SK-N-SH (cell line): ENCODE results near the gene CDH3. TPM values are rescaled to one million over a fixed set of nuclear protein-coding genes. Genes with fewer than 3 reads are reported as not detected.

Experiments
- CTCF ChIA-PET: fragments of 300-600, 350-600 bp; formaldehyde crosslinking; extraction: SDS; loops from one replicate; lab custom pipeline; 2021; lab: Yijun Ruan, JAX
- POLR2A ChIA-PET: fragments of 350-600 bp; sonication (Branson Sonifier 250); formaldehyde crosslinking; extraction: SDS; loops from one replicate; lab custom pipeline; 2020; ENCODE audit warnings: antibody characterized with exemption, inconsistent platforms; lab: Yijun Ruan, JAX
- DNase-seq: peaks from one replicate; pipeline ENCODE4 v3.0.0; 2012
- H2AFZ ChIP-seq: fragments of 200-600 bp; sonication (generic); 2 replicates; pipeline ENCODE4 v1.8.1; 2016; ENCODE audit warnings: antibody characterized with exemption, mild to moderate bottlenecking, low read depth
- H3F3A ChIP-seq: fragments of 200-600 bp; sonication (generic); replicated peaks from 2 replicates; pipeline ENCODE3; 2016; ENCODE audit warnings: antibody characterized with exemption, mild to moderate bottlenecking; ENCODE audit not compliant: insufficient read depth
- H3K27ac ChIP-seq, 2 experiments: fragments of 200-500 bp in 1 of 2; fragments of 200-600 bp in 1 of 2; sonication (Bioruptor generic) in 1 of 2; sonication (generic), shearing (Covaris generic) in 1 of 2; 2 replicates each; pipeline versions ENCODE4 v1.5.1 to v1.6.1; 2014 to 2016; ENCODE audit warnings: low read depth in 2 of 2, inconsistent platforms in 1 of 2, low read length in 1 of 2, mild to moderate bottlenecking in 1 of 2, mixed read lengths in 1 of 2
- H3K27me3 ChIP-seq: fragments of 200-600 bp; sonication (generic), shearing (Covaris generic); 2 replicates; pipeline ENCODE4 v1.6.1; 2016; ENCODE audit warnings: mixed run types; ENCODE audit not compliant: insufficient read depth
- H3K36me3 ChIP-seq, 2 experiments: fragments of 200-500 bp in 1 of 2; fragments of 200-600 bp in 1 of 2; sonication (Bioruptor generic) in 1 of 2; sonication (generic) in 1 of 2; replicated peaks in 1 of 2; 2 replicates each; pipeline versions ENCODE3 to v1.5.1; 2014 to 2016; ENCODE audit warnings: low read length in 1 of 2, mild to moderate bottlenecking in 1 of 2; ENCODE audit not compliant: insufficient read depth in 2 of 2, control insufficient read depth in 1 of 2
- H3K4me1 ChIP-seq, 2 experiments: fragments of 200-500 bp in 1 of 2; fragments of 200-600 bp in 1 of 2; sonication (Bioruptor generic) in 1 of 2; sonication (generic), shearing (Covaris generic) in 1 of 2; 2 replicates each; pipeline versions ENCODE4 v1.5.1 to v1.6.1; 2014 to 2016; ENCODE audit warnings: low read depth in 1 of 2, low read length in 1 of 2, mixed run types in 1 of 2; ENCODE audit not compliant: insufficient read depth in 2 of 2, control insufficient read depth in 1 of 2
- H3K4me2 ChIP-seq: fragments of 200-600 bp; sonication (generic), shearing (Covaris generic); 2 replicates; pipeline ENCODE4 v1.6.1; 2017; ENCODE audit warnings: mixed run types
- H3K4me3 ChIP-seq, 2 experiments: fragments of 200-500 bp in 1 of 2; fragments of 200-600 bp in 1 of 2; sonication (Bioruptor generic) in 1 of 2; sonication (generic), shearing (Covaris generic) in 1 of 2; 2 replicates each; pipeline versions ENCODE4 v1.5.1 to v1.8.1; 2014 to 2016; ENCODE audit warnings: low read depth in 2 of 2, inconsistent platforms in 1 of 2, low read length in 1 of 2, mild to moderate bottlenecking in 1 of 2, mixed read lengths in 1 of 2, moderate library complexity in 1 of 2
- H3K79me2 ChIP-seq: fragments of 200-600 bp; sonication (generic); 2 replicates; pipeline ENCODE4 v1.8.1; 2017; ENCODE audit warnings: mild to moderate bottlenecking; ENCODE audit not compliant: insufficient read depth
- H3K9ac ChIP-seq: fragments of 200-600 bp; sonication (generic); 2 replicates; pipeline ENCODE4 v1.6.1; 2017; ENCODE audit warnings: mixed run types
- H3K9me2 ChIP-seq: fragments of 200-600 bp; sonication (generic); 2 replicates; pipeline ENCODE4 v1.6.1; 2017; ENCODE audit warnings: mixed run types
- H3K9me3 ChIP-seq: fragments of 200-600 bp; sonication (generic); 2 replicates; pipeline ENCODE4 v1.6.1; 2017; ENCODE audit warnings: mixed run types, mild to moderate bottlenecking, moderate library complexity
- H4K20me1 ChIP-seq: fragments of 200-600 bp; sonication (generic); 2 replicates; pipeline ENCODE4 v1.6.1; 2017; ENCODE audit warnings: mild to moderate bottlenecking, mixed run types; ENCODE audit not compliant: insufficient read depth
- CHD2 ChIP-seq: fragments of 150-350 bp; IDR thresholded peaks from 2 replicates; pipeline ENCODE4 v1.6.1; 2018; ENCODE audit warnings: low read length; ENCODE audit not compliant: partially characterized antibody
- ELF1 ChIP-seq: IDR thresholded peaks from 2 replicates; pipeline ENCODE4 v1.4.0; 2012
- EZH2phosphoT487 ChIP-seq: fragments of 200-600 bp; sonication (generic); IDR thresholded peaks from 2 replicates; pipeline ENCODE4 v1.6.1; 2017; ENCODE audit warnings: low read depth, mixed run types, mild to moderate bottlenecking, antibody characterized with exemption, moderate library complexity, borderline replicate concordance
- FOSL2 ChIP-seq: IDR thresholded peaks from 2 replicates; pipeline ENCODE4 v1.4.0; 2012; ENCODE audit warnings: low read depth, mild to moderate bottlenecking, moderate library complexity, borderline replicate concordance
- FOXM1 ChIP-seq: IDR thresholded peaks from 2 replicates; pipeline ENCODE4 v1.4.0; 2012; ENCODE audit warnings: low read depth, mild to moderate bottlenecking
- GABPA ChIP-seq: IDR thresholded peaks from 2 replicates; pipeline ENCODE4 v1.4.0; 2012; ENCODE audit warnings: low read depth, mild to moderate bottlenecking
- JUND ChIP-seq: IDR thresholded peaks from 2 replicates; pipeline ENCODE4 v1.4.0; 2012
- MXI1 ChIP-seq: IDR thresholded peaks from 2 replicates; pipeline ENCODE4 v1.6.1; 2012; ENCODE audit warnings: mild to moderate bottlenecking, low read depth, low read length, improper control_type of control experiment
- NFIC ChIP-seq: IDR thresholded peaks from 2 replicates; pipeline ENCODE4 v1.4.0; 2012; ENCODE audit warnings: borderline replicate concordance
- RCOR1 ChIP-seq: fragments of 150-350 bp; IDR thresholded peaks from 2 replicates; pipeline ENCODE4 v1.6.1; 2017; ENCODE audit warnings: antibody characterized with exemption, low read length
- SMC3 ChIP-seq: IDR thresholded peaks from 2 replicates; pipeline ENCODE4 v1.6.1; 2012; ENCODE audit warnings: low read depth, low read length, improper control_type of control experiment
- TAF1 ChIP-seq: IDR thresholded peaks from 2 replicates; pipeline ENCODE4 v1.6.1; 2012; ENCODE audit warnings: low read depth, mild to moderate bottlenecking, low read length, moderate library complexity, borderline replicate concordance
- YY1 ChIP-seq: IDR thresholded peaks from 2 replicates; pipeline ENCODE4 v1.4.0; 2012; ENCODE audit warnings: low read depth, mild to moderate bottlenecking
- WGBS: methylation state at CpG from one replicate; pipeline ENCODE4 v1.1.6; 2017; ENCODE audit warnings: low lambda C conversion rate; 5-methylcytosine and 5-hydroxymethylcytosine counted together
- polyA plus RNA-seq, 3 experiments: library from polyadenylated mRNA; depleted of rRNA; stranded (reverse); fragments of >200 nt; gene quantifications; 2 replicates each; pipeline ENCODE4 v1.2.3, GENCODE V29; 2012
- TF ChIP-seq, protein P1 (sequence below): IDR thresholded peaks from 2 replicates; pipeline ENCODE4 v1.4.0; 2012; ENCODE audit warnings: low read depth, borderline replicate concordance
- TF ChIP-seq, protein P2 (sequence below): IDR thresholded peaks from 2 replicates; pipeline ENCODE4 v1.6.1; 2012; ENCODE audit warnings: mild to moderate bottlenecking, low read depth, low read length, moderate library complexity
- TF ChIP-seq, protein P3 (sequence below): fragments of 200-600 bp; sonication (generic); IDR thresholded peaks from 2 replicates; pipeline ENCODE4 v1.6.1; 2017; ENCODE audit warnings: antibody characterized with exemption, mild to moderate bottlenecking, moderate library complexity

CDH3 gene
- polyA plus RNA-seq, 1 of the 3 experiments (the other 2 are of a cell fraction): not detected

DNA sequence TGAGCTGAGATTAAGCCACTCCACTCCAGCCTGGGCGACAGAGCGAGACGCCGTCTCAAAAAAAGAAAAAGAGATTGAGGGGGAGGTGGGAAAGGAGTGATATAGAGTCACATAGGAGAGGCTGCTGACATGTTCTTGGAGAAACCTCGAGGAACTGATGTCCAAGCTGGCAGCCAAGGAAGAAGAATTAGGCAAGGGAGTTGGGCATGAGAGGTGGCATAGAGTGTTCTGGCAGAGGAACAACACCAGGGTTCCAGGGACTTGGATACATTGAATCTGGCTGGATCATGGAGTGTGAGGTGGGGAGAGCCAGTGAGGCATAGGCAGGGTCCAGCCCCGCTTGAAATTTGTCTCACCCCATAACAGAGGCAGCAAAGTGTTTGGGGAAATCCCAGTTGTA, 10.7 kb downstream of the CDH3 start:
- ChIA-PET CTCF (interaction anchor here (0.6 kb wide), 1 partner anchor 155 kb away, joined by 3 read pairs; no protein-coding TSS in a partner anchor), POLR2A (no interaction called here)
- no peaks in the 10 kb centered on the region for H3F3A ChIP-seq
- no peaks in the 10 kb centered on the region for H3K36me3 ChIP-seq
- no peak overlapping the region for H2AFZ ChIP-seq
- H3K9ac ChIP-seq: no peak overlapping the region
- no peak overlapping the region for H3K4me2 ChIP-seq
- H3K27me3 ChIP-seq: no peaks in the 10 kb centered on the region
- TF ChIP-seq FOSL2 (no peak), GABPA (no peak), FOXM1 (no peak), ELF1 (no peak), JUND (no peak), EZH2phosphoT487 (no peak), SMC3 (no peak), YY1 (no peak)
- TF ChIP-seq, protein P1, sequence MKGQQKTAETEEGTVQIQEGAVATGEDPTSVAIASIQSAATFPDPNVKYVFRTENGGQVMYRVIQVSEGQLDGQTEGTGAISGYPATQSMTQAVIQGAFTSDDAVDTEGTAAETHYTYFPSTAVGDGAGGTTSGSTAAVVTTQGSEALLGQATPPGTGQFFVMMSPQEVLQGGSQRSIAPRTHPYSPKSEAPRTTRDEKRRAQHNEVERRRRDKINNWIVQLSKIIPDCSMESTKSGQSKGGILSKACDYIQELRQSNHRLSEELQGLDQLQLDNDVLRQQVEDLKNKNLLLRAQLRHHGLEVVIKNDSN: no peak
- TF ChIP-seq, protein P2, sequence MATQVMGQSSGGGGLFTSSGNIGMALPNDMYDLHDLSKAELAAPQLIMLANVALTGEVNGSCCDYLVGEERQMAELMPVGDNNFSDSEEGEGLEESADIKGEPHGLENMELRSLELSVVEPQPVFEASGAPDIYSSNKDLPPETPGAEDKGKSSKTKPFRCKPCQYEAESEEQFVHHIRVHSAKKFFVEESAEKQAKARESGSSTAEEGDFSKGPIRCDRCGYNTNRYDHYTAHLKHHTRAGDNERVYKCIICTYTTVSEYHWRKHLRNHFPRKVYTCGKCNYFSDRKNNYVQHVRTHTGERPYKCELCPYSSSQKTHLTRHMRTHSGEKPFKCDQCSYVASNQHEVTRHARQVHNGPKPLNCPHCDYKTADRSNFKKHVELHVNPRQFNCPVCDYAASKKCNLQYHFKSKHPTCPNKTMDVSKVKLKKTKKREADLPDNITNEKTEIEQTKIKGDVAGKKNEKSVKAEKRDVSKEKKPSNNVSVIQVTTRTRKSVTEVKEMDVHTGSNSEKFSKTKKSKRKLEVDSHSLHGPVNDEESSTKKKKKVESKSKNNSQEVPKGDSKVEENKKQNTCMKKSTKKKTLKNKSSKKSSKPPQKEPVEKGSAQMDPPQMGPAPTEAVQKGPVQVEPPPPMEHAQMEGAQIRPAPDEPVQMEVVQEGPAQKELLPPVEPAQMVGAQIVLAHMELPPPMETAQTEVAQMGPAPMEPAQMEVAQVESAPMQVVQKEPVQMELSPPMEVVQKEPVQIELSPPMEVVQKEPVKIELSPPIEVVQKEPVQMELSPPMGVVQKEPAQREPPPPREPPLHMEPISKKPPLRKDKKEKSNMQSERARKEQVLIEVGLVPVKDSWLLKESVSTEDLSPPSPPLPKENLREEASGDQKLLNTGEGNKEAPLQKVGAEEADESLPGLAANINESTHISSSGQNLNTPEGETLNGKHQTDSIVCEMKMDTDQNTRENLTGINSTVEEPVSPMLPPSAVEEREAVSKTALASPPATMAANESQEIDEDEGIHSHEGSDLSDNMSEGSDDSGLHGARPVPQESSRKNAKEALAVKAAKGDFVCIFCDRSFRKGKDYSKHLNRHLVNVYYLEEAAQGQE: no peak
- TF ChIP-seq, protein P3, sequence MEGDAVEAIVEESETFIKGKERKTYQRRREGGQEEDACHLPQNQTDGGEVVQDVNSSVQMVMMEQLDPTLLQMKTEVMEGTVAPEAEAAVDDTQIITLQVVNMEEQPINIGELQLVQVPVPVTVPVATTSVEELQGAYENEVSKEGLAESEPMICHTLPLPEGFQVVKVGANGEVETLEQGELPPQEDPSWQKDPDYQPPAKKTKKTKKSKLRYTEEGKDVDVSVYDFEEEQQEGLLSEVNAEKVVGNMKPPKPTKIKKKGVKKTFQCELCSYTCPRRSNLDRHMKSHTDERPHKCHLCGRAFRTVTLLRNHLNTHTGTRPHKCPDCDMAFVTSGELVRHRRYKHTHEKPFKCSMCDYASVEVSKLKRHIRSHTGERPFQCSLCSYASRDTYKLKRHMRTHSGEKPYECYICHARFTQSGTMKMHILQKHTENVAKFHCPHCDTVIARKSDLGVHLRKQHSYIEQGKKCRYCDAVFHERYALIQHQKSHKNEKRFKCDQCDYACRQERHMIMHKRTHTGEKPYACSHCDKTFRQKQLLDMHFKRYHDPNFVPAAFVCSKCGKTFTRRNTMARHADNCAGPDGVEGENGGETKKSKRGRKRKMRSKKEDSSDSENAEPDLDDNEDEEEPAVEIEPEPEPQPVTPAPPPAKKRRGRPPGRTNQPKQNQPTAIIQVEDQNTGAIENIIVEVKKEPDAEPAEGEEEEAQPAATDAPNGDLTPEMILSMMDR: no peak
- H3K79me2 ChIP-seq: no peaks in the 10 kb centered on the region
- WGBS: 65% methylated on average over 6 of the region's 6 CpGs
- no peak overlapping the region for H3K27ac ChIP-seq
- no peaks in the 10 kb centered on the region for H3K9me2 ChIP-seq
- H3K9me3 ChIP-seq: no peaks in the 10 kb centered on the region
- no peak overlapping the region for H3K4me3 ChIP-seq
- H3K4me1 ChIP-seq: no peaks in the 10 kb centered on the region
- no peak for DNase-seq
- no peaks in the 10 kb centered on the region for H4K20me1 ChIP-seq

DNA sequence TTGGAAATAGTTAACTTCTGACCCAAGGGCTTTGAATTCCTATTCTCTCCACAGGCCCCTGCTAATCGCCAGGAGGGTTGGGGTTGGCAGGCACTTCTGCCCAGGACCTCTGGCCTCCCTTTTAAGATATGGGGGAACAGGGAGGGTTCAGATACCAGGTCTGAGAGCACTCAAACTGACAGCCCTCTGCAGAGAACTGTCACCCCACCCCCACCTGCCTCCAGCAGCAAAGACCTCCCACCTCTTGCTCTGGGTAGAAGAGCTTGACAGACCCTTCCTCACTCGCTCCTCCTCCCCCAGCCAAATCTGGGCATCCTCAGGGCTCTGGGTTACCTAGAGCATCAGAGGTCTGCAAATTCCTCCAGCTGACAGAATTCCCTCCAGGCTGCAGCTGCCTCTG, 11.6 kb downstream of the CDH3 start:
- TF ChIP-seq, protein P3: no peak
- TF ChIP-seq RCOR1: no peak
- TF ChIP-seq TAF1: no peak
- TF ChIP-seq ELF1: no peak
- TF ChIP-seq MXI1: no peak
- TF ChIP-seq NFIC: no peak
- no peak for TF ChIP-seq CHD2
- no peak for DNase-seq
- Histone ChIP-seq H2AFZ (no peak overlapping the region), H3K79me2 (no peaks in the 10 kb centered on the region), H3K4me2 (no peak overlapping the region), H3F3A (no peaks in the 10 kb centered on the region), H3K9ac (no peak overlapping the region), H3K9me3 (no peaks in the 10 kb centered on the region), H3K36me3 (no peaks in the 10 kb centered on the region), H4K20me1 (no peaks in the 10 kb centered on the region), H3K4me3 (no peak overlapping the region), H3K9me2 (no peaks in the 10 kb centered on the region), H3K27ac (no peak overlapping the region), H3K27me3 (no peaks in the 10 kb centered on the region), H3K4me1 (no peaks in the 10 kb centered on the region)
- 67% methylated on average over 2 of the region's 2 CpGs for WGBS
- CTCF ChIA-PET: no interaction called here
- POLR2A ChIA-PET: no interaction called here
